Measurements from ENCODE around the gene RASSF10.

GRCh38 chr11:12963051-12963450 is 46.1 kb upstream of the RASSF10 start:
- TF ChIP-seq POLR2A (IDR thresholded peaks at IDR 0.05; ENCODE audit: low read length) (no peak), GATA1 (IDR thresholded peaks at IDR 0.05; ENCODE audit: low read depth, low read length) (no peak)

Measured in erythroblast (primary cell).